ENCODE data around the gene APLNR. TPM values are rescaled to one million over a fixed set of nuclear protein-coding genes. Genes with fewer than 3 reads are reported as not detected.

Gene APLNR
- total and polyA plus RNA-seq, 2 of the 4 experiments (the other 2 are of a cell fraction) = not detected

DNA sequence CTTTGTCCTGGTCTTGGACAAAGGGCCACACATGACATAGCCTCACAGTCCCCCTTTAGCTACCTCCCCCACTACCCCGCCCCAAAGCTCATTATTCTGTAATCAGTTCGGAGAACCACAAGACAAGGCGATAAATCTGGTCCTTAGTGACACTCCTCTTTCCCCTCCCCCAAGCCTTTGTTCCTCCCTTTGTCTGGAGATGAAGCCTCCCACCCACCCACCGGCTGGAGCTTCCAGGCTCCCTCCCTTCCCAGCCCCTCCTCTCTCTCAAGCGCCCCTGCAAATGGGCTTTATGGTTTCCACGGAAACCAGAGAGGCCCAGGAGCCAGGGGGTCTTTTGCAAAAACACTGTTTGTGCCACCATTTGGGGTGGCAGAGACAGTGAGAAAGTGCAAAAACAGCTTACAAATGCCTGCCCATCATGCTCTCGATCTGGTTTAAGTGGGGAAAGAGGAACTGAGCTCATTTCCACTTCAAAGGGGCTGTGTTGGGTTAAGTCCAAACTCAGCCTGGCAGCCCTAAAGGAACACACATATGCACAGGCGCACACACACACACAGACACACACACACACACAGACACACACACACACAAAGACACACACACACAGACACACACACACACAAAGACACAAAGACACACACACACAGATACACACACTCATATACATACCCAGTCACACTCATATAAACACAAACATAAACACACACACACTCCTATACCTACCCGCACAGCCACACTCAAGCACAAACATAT is 23.5 kb downstream of the APLNR start:
- POLR2A ChIA-PET (ENCODE audit: unreplicated experiment) = interaction anchor here (0.6 kb wide), 1 partner anchor 36 kb away, joined by 4 read pairs; no protein-coding TSS in a partner anchor
- H2BK15ac ChIP-seq (ENCODE audit: low read depth, low read length) = peak overlapping the region; percentile 41; the same call in 2 of the 3 replicates
- no peaks in the 10 kb centered on the region for H4K20me1 ChIP-seq (ENCODE audit: insufficient read depth, low read length)
- peak overlapping the region; percentile 92 for H3K23ac ChIP-seq (ENCODE audit: low read depth, low read length)
- H2AK9ac ChIP-seq (replicated peaks; ENCODE audit: low read depth, low read length, poor library complexity) = peak overlapping the region; percentile 82
- H3K9me3 ChIP-seq (ENCODE audit: control insufficient read depth, insufficient read depth, low read length) = no peaks in the 10 kb centered on the region
- H3K9ac ChIP-seq (ENCODE audit: low read depth, low read length) = no peak overlapping the region
- no peak overlapping the region; the same call in 1 of the 2 replicates for H3K4me2 ChIP-seq (ENCODE audit: low read depth, low read length)
- CTCF ChIA-PET = interaction anchor here (0.6 to 1.2 kb wide), 2 partner anchors 11 to 16 kb away, joined by 3 read pairs; no protein-coding TSS in a partner anchor
- peak overlapping the region; percentile 97 for H2BK20ac ChIP-seq (ENCODE audit: low read depth, low read length)
- in situ Hi-C loops (cut with MboI; ENCODE audit: low sequenced_read_pairs) (no loop called here), intact Hi-C loops (cut with micrococcal nuclease) (loop anchor here (5.0 kb wide), 1 partner anchor 141 kb away; no protein-coding TSS in a partner anchor), dilution Hi-C loops (cut with HindIII; ENCODE audit: low sequenced_read_pairs, unreplicated experiment) (no loop called here)
- H3K56ac ChIP-seq (ENCODE audit: extremely low read depth, insufficient read depth, low read length) = peak overlapping the region; percentile 83; the same call in 1 of the 2 replicates
- peak overlapping the region; percentile 98 for H2BK120ac ChIP-seq (ENCODE audit: low read depth, low read length)
- H3K4ac ChIP-seq (ENCODE audit: low read depth, low read length) = peak overlapping the region; percentile 93
- peak; percentile 21 for DNase-seq
- peak overlapping the region; percentile 89 for H4K91ac ChIP-seq (ENCODE audit: insufficient read depth, low read depth, low read length)
- peak overlapping the region; percentile 95 for H2AK5ac ChIP-seq (ENCODE audit: low read depth, low read length)
- no peak; the same call in 1 of the 2 replicates for ATAC-seq (ENCODE audit: low read depth)
- 20 to 100% methylated on average over 1 to 3 of the region's 9 CpGs for WGBS, 2 experiments (ENCODE audit: extremely low coverage in 2 of 2, insufficient read length in 1 of 2)
- H3K18ac ChIP-seq (ENCODE audit: low read depth, low read length) = peak overlapping the region; percentile 56
- H3K27ac ChIP-seq (ENCODE audit: insufficient read depth, low read length) = peak overlapping the region; percentile 79; the same call in 1 of the 2 replicates
- peak overlapping the region; percentile 89 for H2AFZ ChIP-seq (replicated peaks; ENCODE audit: low read length, poor library complexity)
- H3K36me3 ChIP-seq (ENCODE audit: control insufficient read depth, insufficient read depth, low read length) = no peaks in the 10 kb centered on the region
- no peaks in the 10 kb centered on the region for H3K27me3 ChIP-seq (ENCODE audit: control insufficient read depth, insufficient read depth, low read length)
- no TSS peak for BruUV-seq (replicated peaks)
- H3K14ac ChIP-seq (replicated peaks; ENCODE audit: low read depth, low read length) = peak overlapping the region; percentile 68
- peak overlapping the region; percentile 61 to 80; a peak in 3 of 4 replicates for H4K8ac ChIP-seq (ENCODE audit: low read depth in 2 of 2, low read length in 2 of 2)
- H3K9me1 ChIP-seq (ENCODE audit: insufficient read depth, low read length) = peaks cover 10% of the 10 kb centered on the region
- H3K4me1 ChIP-seq (ENCODE audit: control insufficient read depth, insufficient read depth, low read length) = peaks cover 16% of the 10 kb centered on the region
- TF ChIP-seq MAFK (IDR thresholded peaks at IDR 0.05; ENCODE audit: low read depth, low read length) = no peak
- TF ChIP-seq ELK1 (IDR thresholded peaks at IDR 0.05; ENCODE audit: borderline replicate concordance, low read depth, low read length) = no peak
- TF ChIP-seq NFE2L2 (IDR thresholded peaks at IDR 0.05; ENCODE audit: low read depth, low read length) = no peak
- no peak for TF ChIP-seq FOS (IDR thresholded peaks at IDR 0.05; ENCODE audit: low read depth, low read length)
- no peak for TF ChIP-seq BHLHE40 (IDR thresholded peaks at IDR 0.05; ENCODE audit: low read depth, low read length)
- TF ChIP-seq CEBPB (IDR thresholded peaks at IDR 0.05; ENCODE audit: low read depth, low read length) = no peak
- TF ChIP-seq RFX5 (IDR thresholded peaks at IDR 0.05; ENCODE audit: low read depth, low read length) = no peak
- TF ChIP-seq MXI1 (IDR thresholded peaks at IDR 0.05; ENCODE audit: borderline replicate concordance, low read depth, low read length) = no peak
- no peak for TF ChIP-seq RCOR1 (IDR thresholded peaks at IDR 0.05; ENCODE audit: insufficient replicate concordance, low read length)
- no peak for TF ChIP-seq MAZ (IDR thresholded peaks at IDR 0.05; ENCODE audit: borderline replicate concordance, low read depth, low read length)
- TF ChIP-seq RAD21 (IDR thresholded peaks at IDR 0.05; ENCODE audit: low read length) = no peak
- TF ChIP-seq POLR2A (IDR thresholded peaks at IDR 0.05; ENCODE audit: low read depth, low read length) = no peak
- TF ChIP-seq CHD1 (IDR thresholded peaks at IDR 0.05; ENCODE audit: low read depth, low read length) = no peak
- no peak overlapping the region for H3K4me3 ChIP-seq (ENCODE audit: insufficient read depth, low read depth, low read length)
- H2BK5ac ChIP-seq (ENCODE audit: low read depth, low read length, poor library complexity, severe bottlenecking) = peak overlapping the region; percentile 73
- H3K79me1 ChIP-seq (ENCODE audit: low read depth in 1 of 2, low read length in 2 of 2) = no peaks in the 10 kb centered on the region
- peak overlapping the region; percentile 33; the same call in 1 of the 2 replicates for H4K5ac ChIP-seq (ENCODE audit: low read depth, low read length)

All from IMR-90 (cell line).